GM10266 (cell line): ENCODE data around the gene FMNL1.

Experiments
- DNase-seq: peaks from one replicate; pipeline ENCODE4 v3.0.0; 2012; ENCODE audit errors: extremely low spot score
- TF ChIP-seq, protein P1 (sequence below): IDR thresholded peaks from 2 replicates; pipeline ENCODE4 v1.5.1; 2012; ENCODE audit warnings: mild to moderate bottlenecking, low read depth; ENCODE audit not compliant: control insufficient read depth, insufficient read depth; ENCODE audit errors: missing control alignments

Gene FMNL1

DNA sequence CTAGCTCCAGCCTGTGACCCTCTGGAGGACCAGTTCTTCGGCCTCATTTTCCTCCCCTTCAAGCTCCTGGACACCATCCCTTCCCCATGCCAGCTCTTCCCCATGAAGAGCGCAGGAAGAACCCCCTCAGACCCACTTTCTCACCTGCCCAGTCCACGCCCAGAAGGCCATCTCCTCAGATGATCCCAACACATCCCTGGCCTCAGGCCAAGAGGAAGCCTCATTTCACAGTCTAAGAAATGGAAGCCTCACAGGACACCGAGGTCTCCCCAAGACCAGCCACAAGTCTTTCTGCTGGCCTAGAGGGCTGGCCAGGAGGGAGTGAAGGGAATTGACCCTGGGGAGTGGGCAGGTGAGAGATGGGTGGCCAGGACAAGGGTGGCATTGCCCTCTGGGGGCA, 32.2 kb downstream of the FMNL1 start:
- DNase-seq = no peak
- TF ChIP-seq, protein P1, sequence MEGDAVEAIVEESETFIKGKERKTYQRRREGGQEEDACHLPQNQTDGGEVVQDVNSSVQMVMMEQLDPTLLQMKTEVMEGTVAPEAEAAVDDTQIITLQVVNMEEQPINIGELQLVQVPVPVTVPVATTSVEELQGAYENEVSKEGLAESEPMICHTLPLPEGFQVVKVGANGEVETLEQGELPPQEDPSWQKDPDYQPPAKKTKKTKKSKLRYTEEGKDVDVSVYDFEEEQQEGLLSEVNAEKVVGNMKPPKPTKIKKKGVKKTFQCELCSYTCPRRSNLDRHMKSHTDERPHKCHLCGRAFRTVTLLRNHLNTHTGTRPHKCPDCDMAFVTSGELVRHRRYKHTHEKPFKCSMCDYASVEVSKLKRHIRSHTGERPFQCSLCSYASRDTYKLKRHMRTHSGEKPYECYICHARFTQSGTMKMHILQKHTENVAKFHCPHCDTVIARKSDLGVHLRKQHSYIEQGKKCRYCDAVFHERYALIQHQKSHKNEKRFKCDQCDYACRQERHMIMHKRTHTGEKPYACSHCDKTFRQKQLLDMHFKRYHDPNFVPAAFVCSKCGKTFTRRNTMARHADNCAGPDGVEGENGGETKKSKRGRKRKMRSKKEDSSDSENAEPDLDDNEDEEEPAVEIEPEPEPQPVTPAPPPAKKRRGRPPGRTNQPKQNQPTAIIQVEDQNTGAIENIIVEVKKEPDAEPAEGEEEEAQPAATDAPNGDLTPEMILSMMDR = no peak

DNA sequence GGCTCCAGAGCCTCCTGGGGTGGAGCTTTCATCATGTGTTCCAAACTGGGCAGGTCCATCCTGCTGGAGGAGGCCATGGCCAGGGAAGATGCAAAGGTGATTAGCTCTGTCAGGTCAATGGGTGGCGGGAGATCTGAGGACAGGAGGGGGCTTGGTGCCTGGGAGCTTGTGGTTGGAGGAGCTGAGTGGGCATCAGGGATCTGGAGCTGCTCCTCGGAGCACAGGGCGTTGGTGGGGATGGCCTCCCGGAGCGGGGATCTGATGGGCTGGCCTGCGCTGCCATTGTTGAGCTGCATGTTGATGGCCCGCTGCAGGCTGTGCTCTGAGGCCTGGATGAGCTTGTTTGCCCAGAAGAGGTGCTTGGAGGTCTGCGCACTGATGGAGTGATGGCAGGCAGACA, 33.7 kb downstream of the FMNL1 start:
- TF ChIP-seq, protein P1 = no peak
- no peak for DNase-seq

DNA sequence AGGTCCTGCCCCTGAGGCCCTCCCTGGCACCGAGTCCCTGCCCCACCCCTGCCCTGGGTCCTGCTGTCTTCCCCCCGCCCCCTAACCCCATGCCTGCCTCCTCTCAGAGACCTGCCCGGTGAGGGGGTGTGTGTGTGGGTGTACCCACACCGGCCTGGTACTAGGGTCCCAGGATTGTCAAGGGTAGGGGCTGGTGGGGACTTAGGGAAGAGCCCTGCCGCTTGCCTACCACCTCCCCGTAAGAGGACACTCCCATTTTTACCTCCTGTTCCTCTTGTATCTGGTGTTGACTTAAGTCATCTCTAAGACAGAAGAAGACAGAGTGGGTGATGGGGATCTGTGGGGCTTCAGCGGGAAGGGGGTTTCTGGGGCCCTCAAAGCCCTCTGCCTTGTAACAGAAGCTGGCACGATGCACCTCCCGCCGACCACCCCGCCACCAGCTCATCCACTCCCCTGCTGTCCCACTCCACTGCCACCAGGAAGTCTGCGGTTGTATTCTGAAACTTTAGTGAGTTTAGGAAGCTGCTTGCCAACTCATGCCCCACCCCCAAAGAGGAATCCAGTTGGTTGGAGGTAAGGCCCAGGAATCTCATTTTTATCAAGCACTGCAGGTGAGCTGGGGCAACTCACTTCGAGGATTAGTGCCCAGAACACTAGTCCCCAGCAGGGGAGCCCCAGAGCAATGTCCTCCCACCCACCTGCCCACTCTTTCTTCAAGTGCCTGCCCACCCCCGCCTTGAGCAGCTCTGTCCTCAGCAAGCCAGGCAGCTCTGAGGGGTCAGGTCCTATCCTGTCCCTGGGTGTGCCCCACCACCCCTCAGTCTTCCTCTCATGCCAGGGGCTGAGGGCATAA, 34.7 kb downstream of the FMNL1 start:
- DNase-seq = no peak
- TF ChIP-seq, protein P1 = no peak

DNA sequence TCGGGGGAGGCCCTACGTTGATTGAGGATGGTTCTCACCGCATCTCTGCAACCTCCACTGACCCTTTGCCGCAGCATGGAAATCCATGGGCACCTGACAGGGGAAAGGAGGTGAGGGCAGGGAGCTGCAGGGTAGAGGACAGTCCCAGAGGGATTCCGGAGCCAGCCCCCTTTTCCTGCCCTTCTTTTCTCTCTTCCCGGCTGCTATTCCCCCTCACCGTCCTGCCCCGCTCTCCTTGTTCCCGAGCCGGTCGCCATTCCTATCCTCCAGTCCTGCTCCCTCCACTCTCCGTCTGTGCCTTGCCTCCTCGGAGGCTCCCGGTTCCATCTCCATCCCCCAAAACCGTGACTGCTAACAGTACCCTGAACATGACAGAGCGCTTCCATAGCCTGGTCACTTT, 35.4 kb downstream of the FMNL1 start:
- DNase-seq = no peak
- TF ChIP-seq, protein P1 = no peak

DNA sequence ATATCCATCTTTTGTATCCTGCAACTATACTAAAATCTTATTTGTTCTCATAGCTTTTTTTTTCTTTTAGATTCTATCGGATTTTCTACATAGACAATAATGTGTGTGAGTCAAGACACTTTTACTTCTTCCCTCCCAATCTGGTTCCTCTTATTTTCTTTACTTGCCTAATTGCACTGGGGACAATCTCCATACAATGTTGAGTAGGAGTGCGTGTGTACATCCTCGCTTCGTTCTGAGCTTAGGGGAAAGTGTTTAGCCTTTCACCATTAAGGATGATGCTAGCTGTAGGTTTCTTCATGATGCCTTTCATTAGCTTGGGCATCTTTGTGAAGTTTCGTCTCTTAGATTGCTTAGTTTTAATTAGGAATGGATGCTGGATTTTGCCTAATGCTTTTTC, 37.3 kb downstream of the FMNL1 start:
- TF ChIP-seq, protein P1 = no peak
- DNase-seq = no peak

DNA sequence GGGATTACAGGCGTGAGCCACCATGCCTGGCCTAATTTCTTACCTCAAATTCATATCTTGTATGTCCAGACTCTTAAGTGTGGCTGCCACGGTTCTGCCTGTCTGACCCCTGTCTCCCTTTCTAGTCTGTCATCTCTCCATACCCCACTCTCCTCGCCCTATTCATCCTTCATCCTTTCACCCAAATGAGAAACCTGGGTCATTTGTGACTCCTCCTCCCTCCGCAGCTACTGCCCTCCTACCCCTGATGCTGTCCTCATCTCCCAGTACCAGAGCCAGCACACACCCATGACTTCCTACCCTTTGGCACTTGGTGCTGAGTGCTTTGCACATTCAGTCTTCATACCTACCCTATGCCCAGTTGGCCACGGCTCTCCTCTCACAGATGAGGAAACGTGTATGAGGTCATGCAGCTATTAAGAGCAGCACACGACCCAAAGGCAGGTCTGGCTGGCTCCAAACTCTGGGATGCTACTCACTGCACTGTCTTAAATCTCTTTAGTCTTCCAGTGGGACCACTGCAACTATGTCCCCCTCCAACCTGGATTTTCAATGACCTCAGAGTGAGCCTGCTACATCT, 38.6 kb downstream of the FMNL1 start:
- TF ChIP-seq, protein P1 = no peak
- DNase-seq = no peak
